HG03045 (cell line): ENCODE data around the gene LRRC8A.
A peak's percentile ranks its signal among the peaks of the same experiment; 100 is the strongest.
"Not testable (repeated sequence)": the region's sequence is repeated elsewhere in the genome, so short reads cannot be mapped to it uniquely, and the experiment has no call there.

Source experiments
- ATAC-seq: cut with Tn5 transposase; IDR thresholded peaks from one replicate; pipeline ENCODE4 v1.9.1; 2021; ENCODE audit warnings: mild to moderate bottlenecking, moderate library complexity; ENCODE audit not compliant: unreplicated experiment

Gene LRRC8A

GRCh38 chr9:128919402-128920089 lies 37.6 kb downstream of the LRRC8A start:
- ATAC-seq: no peak

- no peak for ATAC-seq
These were observed 38.6 kb downstream of the LRRC8A start, which contains the start of gene PHYHD1 for GRCh38 chr9:128920381-128921058. Gene PHYHD1 (plus strand): TSS chr9:128920982. CDS start chr9:128922324, 1,342 bp downstream.

- ATAC-seq: no peak
These were observed 40.2 kb downstream of the LRRC8A start for GRCh38 chr9:128921881-128922763.

GRCh38 chr9:128923493-128923883 lies 41.6 kb downstream of the LRRC8A start:
- ATAC-seq: no peak

- ATAC-seq: no peak
These were observed 45.9 kb downstream of the LRRC8A start for GRCh38 chr9:128927731-128928411.

- ATAC-seq: no peak
These were observed 46.7 kb downstream of the LRRC8A start for GRCh38 chr9:128928624-128929023.

GRCh38 chr9:128929560-128929959 lies 47.6 kb downstream of the LRRC8A start:
- no peak for ATAC-seq

- ATAC-seq: no peak
These were observed 51.8 kb downstream of the LRRC8A start for GRCh38 chr9:128933731-128934130.

GRCh38 chr9:128936171-128936865 lies 54.4 kb downstream of the LRRC8A start:
- no peak for ATAC-seq

GRCh38 chr9:128937310-128938165 lies 55.6 kb downstream of the LRRC8A start:
- no peak for ATAC-seq

GRCh38 chr9:128940271-128940921 lies 58.5 kb downstream of the LRRC8A start:
- ATAC-seq: no peak

GRCh38 chr9:128940946-128941755 lies 59.2 kb downstream of the LRRC8A start:
- ATAC-seq: no peak

GRCh38 chr9:128943832-128944620 lies 62.1 kb downstream of the LRRC8A start:
- no peak for ATAC-seq

- not testable (repeated sequence) for ATAC-seq
These were observed 63.0 kb downstream of the LRRC8A start for GRCh38 chr9:128944966-128945365.

- ATAC-seq: no peak
These were observed 64.0 kb downstream of the LRRC8A start for GRCh38 chr9:128945798-128946501.

GRCh38 chr9:128946571-128947276 lies 64.8 kb downstream of the LRRC8A start:
- peak; percentile 24 for ATAC-seq
